Stimulated activated effector memory CD8-positive, alpha-beta T cell treated with anti-CD3 and anti-CD28 coated beads, Interleukin-12 subunit alpha, Interleukin-12 subunit beta, amount 100 ng/mL, for 72 hours (primary cell): ENCODE data around the gene UBQLN2.
A peak's percentile ranks its signal among the peaks of the same experiment; 100 is the strongest.
"Not testable (repeated sequence)": the region's sequence is repeated elsewhere in the genome, so short reads cannot be mapped to it uniquely, and the experiment has no call there.

Experiments used
- ATAC-seq: fragments of 150-1000 bp; cut with Tn5 transposase; 2 replicates; pipeline ENCODE4 v1.10.0; 2021
- DNase-seq, 2 donors: peaks; one replicate each; pipeline ENCODE4 v3.0.0; 2021 to 2022; ENCODE audit warnings: low spot score in 2 of 2
- H3K27ac Mint-ChIP-seq: one replicate; pipeline ENCODE4 v1.8.0; 2022; ENCODE audit warnings: mild to moderate bottlenecking, mixed read lengths
- H3K36me3 Mint-ChIP-seq: one replicate; pipeline ENCODE4 v1.8.0; 2022; ENCODE audit warnings: mild to moderate bottlenecking, mixed read lengths
- H3K4me1 Mint-ChIP-seq: one replicate; pipeline ENCODE4 v1.8.0; 2022; ENCODE audit warnings: mixed read lengths
- H3K4me3 Mint-ChIP-seq: one replicate; pipeline ENCODE4 v1.8.0; 2022; ENCODE audit warnings: mild to moderate bottlenecking, mixed read lengths
- H3K9me3 Mint-ChIP-seq: one replicate; pipeline ENCODE4 v1.8.0; 2022; ENCODE audit warnings: mixed read lengths

Gene UBQLN2

DNA sequence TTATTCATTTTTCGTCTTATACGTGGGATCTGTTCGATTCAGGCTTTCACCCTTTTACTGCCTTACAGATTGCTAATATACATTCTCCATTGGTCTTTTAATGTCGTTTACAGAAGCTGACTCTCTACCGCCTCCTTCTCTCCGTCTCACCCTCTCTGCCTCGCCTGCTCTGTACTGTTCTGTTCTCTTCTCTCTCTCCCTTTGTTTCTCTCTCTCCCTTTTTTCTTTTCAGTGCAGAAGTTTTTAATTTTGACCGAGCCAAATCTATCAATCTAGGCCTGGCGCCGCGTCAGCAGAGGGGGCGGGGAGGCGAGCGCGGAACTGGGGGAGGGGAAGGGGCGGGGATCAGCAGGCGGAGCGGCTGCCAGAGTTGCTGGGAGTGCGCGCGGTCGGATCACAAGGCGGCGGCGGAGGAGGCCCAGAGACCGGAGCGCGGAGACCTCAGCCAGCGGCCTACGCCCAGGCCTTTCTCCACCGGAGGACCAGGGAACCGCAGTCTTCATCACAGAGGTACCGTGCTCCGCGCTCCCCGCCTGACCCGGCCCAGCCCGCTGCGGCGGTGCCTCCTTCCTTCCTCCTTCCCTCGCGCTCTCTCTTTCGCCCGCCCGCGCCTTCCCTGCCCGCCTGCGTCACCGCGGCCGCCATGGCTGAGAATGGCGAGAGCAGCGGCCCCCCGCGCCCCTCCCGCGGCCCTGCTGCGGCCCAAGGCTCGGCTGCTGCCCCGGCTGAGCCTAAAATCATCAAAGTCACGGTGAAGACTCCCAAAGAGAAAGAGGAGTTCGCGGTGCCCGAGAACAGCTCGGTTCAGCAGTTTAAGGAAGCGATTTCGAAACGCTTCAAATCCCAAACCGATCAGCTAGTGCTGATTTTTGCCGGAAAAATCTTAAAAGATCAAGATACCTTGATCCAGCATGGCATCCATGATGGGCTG is at the start of gene UBQLN2:
Gene UBQLN2, plus strand, starts transcription at position 397 of the 931 bp plus-strand sequence. Its CDS starts 247 bp downstream, at position 644.
- ATAC-seq (peak; percentile 84), DNase-seq (peak; percentile 52 to 83)
- Mint-ChIP-seq H3K36me3 (peaks cover 56% of the 10 kb centered on the region), H3K27ac (peak within 1 kb of the TSS; percentile 97), H3K4me3 (peak within 1 kb of the TSS; percentile 80), H3K9me3 (no peaks in the 10 kb centered on the region), H3K4me1 (peaks cover 16% of the 10 kb centered on the region)

DNA sequence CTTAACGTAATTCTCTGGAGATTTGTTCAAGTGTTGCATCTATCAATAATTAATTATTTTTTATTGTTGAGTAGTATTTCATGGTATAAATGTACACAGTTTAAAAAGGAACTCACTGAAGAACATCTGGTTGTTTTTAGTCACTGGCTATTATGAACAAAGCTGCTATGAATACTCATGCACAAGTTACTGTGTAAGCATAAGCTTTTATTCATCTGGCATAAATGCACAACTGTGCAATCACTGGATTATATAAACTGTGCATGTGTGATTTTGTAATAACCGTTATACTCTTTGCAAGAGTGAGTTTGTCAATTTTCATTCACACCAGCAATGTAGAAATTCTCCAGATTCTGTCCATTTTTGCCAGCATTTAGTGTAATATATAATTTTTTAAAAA is 43.8 kb upstream of the UBQLN2 start:
- ATAC-seq (no peak), DNase-seq (no peak)
- H3K27ac Mint-ChIP-seq: no peak overlapping the region
- no peaks in the 10 kb centered on the region for H3K4me1 Mint-ChIP-seq
- H3K4me3 Mint-ChIP-seq: no peak overlapping the region
- no peaks in the 10 kb centered on the region for H3K36me3 Mint-ChIP-seq
- H3K9me3 Mint-ChIP-seq: peaks cover 4% of the 10 kb centered on the region

DNA sequence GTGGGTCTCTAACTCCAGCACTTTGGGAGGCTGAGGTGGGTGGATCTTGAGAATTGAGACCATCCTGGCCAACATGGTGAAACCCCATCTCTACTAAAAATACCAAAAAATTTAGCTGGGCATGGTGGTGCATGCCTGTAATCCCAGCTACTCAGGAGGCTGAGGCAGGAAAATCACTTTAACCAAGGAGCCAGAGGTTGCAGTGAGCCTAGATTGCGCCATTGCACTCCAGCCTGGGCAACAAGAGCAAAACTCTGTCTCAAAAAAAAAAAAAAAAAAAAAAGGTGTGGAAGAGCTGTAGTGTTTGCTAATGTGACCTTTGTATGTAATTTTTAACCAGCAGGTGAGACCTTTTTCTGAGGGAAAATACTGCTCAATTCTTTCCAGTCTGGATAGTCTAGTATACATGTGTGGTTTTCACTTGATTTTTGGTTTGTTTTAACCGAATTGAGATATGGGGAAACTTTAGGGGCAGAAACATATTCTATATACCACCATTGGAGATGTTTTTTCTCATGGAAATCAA is 33.9 kb upstream of the UBQLN2 start:
- not testable (repeated sequence) for H3K9me3 Mint-ChIP-seq, H3K27ac Mint-ChIP-seq, H3K4me3 Mint-ChIP-seq, H3K36me3 Mint-ChIP-seq, H3K4me1 Mint-ChIP-seq, ATAC-seq, DNase-seq

DNA sequence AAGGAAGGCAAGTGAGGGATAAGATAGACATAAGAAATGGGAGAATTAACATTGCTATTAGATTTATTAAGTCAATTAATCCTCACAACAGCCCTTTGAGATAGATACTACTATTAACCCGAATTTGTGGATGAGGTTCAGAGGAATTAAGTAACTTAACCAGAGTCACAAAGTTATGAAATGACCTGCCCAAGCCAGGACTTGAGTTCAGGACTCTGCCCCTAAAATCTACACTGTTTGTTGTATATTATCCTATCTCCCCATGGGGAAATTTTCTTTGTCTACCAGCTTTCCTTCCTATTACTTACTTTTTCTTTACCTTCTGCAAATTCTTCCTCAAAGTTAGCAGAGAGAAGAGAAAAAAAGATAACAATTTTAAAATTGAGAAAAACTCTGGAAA is 33.4 kb upstream of the UBQLN2 start:
- Mint-ChIP-seq H3K9me3 (no peaks in the 10 kb centered on the region), H3K36me3 (no peaks in the 10 kb centered on the region), H3K4me1 (no peaks in the 10 kb centered on the region), H3K4me3 (no peak overlapping the region), H3K27ac (no peak overlapping the region)
- DNase-seq: no peak
- ATAC-seq: no peak

DNA sequence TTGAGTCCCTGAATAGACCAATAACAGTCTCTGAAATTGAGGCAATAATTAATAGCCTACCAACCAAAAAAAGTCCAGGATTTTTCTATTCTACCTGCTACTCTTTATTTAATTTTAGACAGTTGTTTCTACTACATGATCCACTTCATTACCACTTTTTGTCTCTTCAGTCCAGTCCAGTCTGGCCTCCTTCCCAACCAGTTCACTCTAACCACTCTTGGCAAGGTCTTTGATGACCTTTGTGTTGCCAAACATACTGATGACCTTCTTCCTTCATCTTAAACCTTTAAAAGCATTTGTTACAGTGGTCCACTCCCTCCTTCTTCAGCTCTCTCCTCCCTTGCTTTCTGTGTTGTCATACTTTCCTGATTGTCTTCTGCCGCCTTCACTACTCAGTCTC is 12.8 kb upstream of the UBQLN2 start:
- H3K9me3 Mint-ChIP-seq: peaks cover 10% of the 10 kb centered on the region
- DNase-seq: no peak
- H3K36me3 Mint-ChIP-seq: no peaks in the 10 kb centered on the region
- H3K4me3 Mint-ChIP-seq: no peak overlapping the region
- no peak overlapping the region for H3K27ac Mint-ChIP-seq
- no peak for ATAC-seq
- no peaks in the 10 kb centered on the region for H3K4me1 Mint-ChIP-seq

DNA sequence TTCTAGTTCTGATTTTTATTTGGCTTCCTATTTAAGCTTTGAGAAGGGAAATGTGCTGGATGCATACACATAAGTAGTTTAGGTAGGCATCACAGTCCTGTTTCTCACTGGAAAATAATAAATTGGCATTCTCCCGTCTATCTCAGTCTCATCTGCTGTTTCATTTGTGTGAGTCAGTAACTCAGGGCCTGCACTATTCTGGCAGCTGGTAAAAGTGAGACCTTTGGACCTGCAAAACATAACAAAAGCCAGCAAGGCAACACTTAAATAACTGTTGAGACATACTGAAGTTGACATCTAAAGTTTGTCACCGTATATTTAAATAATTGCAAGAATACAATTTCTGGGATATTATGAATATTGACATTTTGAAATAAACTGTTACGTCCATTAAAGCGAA is 8.6 kb upstream of the UBQLN2 start:
- Mint-ChIP-seq H3K9me3 (peaks cover 3% of the 10 kb centered on the region), H3K4me1 (no peaks in the 10 kb centered on the region), H3K36me3 (no peaks in the 10 kb centered on the region), H3K27ac (no peak overlapping the region), H3K4me3 (no peak overlapping the region)
- ATAC-seq (no peak), DNase-seq (no peak)

DNA sequence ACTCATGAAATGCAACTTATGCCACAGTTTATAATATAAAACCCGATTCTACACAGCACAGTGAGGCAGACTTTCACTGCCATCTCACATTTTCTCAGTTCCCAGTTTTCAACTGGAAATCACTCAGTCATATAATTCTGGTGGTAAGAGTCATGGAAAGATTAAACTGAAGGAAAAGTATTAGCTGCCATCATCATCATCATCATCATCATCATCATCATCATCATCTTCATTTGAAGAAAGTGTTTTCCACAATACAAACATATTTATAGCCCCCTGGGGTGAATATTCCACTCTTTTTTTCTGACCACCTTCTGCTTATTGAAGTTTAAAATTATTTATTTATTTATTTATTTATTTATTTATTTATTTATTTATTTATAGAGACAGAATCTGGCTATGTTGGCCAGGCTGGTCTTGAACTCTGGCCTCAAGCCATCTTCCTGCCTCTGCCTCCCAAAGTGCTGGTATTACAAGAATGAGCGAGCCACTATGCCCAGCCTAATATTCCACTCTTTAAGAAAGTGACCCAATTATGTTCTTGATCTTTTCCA is 6.0 kb upstream of the UBQLN2 start:
- ATAC-seq: no peak
- Mint-ChIP-seq H3K4me3 (no peak overlapping the region), H3K36me3 (no peaks in the 10 kb centered on the region), H3K9me3 (no peaks in the 10 kb centered on the region), H3K4me1 (no peaks in the 10 kb centered on the region), H3K27ac (no peak overlapping the region)
- no peak for DNase-seq

DNA sequence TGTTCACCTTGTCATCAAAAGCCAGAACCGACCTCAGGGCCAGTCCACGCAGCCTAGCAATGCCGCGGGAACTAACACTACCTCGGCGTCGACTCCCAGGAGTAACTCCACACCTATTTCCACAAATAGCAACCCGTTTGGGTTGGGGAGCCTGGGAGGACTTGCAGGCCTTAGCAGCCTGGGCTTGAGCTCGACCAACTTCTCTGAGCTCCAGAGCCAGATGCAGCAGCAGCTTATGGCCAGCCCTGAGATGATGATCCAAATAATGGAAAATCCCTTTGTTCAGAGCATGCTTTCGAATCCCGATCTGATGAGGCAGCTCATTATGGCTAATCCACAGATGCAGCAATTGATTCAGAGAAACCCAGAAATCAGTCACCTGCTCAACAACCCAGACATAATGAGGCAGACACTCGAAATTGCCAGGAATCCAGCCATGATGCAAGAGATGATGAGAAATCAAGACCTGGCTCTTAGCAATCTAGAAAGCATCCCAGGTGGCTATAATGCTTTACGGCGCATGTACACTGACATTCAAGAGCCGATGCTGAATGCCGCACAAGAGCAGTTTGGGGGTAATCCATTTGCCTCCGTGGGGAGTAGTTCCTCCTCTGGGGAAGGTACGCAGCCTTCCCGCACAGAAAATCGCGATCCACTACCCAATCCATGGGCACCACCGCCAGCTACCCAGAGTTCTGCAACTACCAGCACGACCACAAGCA is 898 bp downstream of the UBQLN2 start:
- H3K9me3 Mint-ChIP-seq: no peaks in the 10 kb centered on the region
- peak overlapping the region; percentile 97 for H3K27ac Mint-ChIP-seq
- H3K36me3 Mint-ChIP-seq: peaks cover 64% of the 10 kb centered on the region
- DNase-seq (peak; percentile 6 to 67), ATAC-seq (peak; percentile 76)
- H3K4me3 Mint-ChIP-seq: peak overlapping the region; percentile 80
- H3K4me1 Mint-ChIP-seq: peaks cover 20% of the 10 kb centered on the region

DNA sequence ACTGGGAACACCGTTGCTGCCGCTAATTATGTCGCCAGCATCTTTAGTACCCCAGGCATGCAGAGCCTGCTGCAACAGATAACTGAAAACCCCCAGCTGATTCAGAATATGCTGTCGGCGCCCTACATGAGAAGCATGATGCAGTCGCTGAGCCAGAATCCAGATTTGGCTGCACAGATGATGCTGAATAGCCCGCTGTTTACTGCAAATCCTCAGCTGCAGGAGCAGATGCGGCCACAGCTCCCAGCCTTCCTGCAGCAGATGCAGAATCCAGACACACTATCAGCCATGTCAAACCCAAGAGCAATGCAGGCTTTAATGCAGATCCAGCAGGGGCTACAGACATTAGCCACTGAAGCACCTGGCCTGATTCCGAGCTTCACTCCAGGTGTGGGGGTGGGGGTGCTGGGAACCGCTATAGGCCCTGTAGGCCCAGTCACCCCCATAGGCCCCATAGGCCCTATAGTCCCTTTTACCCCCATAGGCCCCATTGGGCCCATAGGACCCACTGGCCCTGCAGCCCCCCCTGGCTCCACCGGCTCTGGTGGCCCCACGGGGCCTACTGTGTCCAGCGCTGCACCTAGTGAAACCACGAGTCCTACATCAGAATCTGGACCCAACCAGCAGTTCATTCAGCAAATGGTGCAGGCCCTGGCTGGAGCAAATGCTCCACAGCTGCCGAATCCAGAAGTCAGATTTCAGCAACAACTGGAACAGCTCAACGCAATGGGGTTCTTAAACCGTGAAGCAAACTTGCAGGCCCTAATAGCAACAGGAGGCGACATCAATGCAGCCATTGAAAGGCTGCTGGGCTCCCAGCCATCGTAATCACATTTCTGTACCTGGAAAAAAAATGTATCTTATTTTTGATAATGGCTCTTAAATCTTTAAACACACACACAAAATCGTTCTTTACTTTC is 1.8 kb downstream of the UBQLN2 start:
- peak overlapping the region; percentile 97 for H3K27ac Mint-ChIP-seq
- peak overlapping the region; percentile 80 for H3K4me3 Mint-ChIP-seq
- peaks cover 73% of the 10 kb centered on the region for H3K36me3 Mint-ChIP-seq
- peak in 1 of 2 donors; percentile 52 for DNase-seq
- peak; percentile 22 for ATAC-seq
- H3K4me1 Mint-ChIP-seq: peaks cover 20% of the 10 kb centered on the region
- H3K9me3 Mint-ChIP-seq: no peaks in the 10 kb centered on the region

DNA sequence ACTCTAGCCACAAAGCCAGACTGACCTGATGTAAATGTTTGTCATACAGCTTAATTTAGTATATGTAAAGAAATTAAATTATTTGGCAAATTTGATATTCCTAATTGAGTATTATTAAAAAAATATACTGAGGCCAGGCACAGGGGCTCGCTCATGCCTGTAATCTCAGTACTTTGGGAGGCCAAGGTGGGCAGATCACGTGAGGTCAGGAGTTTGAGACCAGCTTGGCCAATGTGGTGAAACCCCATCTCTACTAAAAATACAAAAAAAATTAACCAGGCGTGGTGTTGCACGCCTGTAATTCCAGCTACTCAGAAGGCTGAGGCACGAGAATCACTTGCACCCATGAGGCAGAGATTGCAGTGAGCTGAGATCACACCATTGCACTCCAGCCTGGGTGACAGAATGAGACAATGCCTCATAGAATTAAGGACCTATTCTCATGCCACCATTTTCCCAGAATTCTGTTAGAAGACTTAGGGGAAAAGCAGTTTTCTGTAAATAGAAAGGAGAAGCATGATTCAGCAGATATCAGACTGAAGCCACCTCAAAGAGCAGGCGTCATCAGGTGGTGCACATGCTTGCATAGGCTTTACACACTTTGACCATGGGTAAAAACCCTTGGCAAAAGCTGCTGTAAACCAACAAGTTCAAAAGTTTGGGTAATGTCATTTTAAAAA is 6.1 kb downstream of the UBQLN2 start:
- ATAC-seq: no peak
- no peak for DNase-seq
- H3K27ac Mint-ChIP-seq: peak overlapping the region; percentile 23
- H3K36me3 Mint-ChIP-seq: peaks cover 74% of the 10 kb centered on the region
- peaks cover 28% of the 10 kb centered on the region for H3K4me1 Mint-ChIP-seq
- H3K4me3 Mint-ChIP-seq: no peak overlapping the region
- H3K9me3 Mint-ChIP-seq: no peaks in the 10 kb centered on the region

DNA sequence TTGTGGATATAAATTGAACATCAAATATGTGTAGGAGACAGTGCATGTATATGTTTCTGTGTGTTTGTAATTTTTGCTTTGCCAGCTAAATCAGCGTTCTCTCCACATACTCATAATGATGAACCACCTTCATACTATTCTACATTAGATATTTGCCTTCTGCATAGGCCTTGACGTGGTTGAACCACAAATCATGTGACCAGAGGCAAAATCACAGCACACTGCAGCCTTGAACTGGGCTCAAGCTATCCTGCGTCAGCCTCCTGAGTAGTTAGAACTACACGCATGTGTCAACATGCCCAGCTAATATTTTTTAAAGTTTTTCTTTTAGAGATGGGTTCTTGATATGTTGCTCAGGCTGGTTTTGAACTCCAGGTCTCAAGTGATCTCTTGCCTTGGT is 9.5 kb downstream of the UBQLN2 start:
- Mint-ChIP-seq H3K36me3 (peaks cover 49% of the 10 kb centered on the region), H3K4me1 (peaks cover 26% of the 10 kb centered on the region), H3K27ac (no peak overlapping the region), H3K9me3 (no peaks in the 10 kb centered on the region), H3K4me3 (no peak overlapping the region)
- DNase-seq (no peak), ATAC-seq (peak; percentile 83)

DNA sequence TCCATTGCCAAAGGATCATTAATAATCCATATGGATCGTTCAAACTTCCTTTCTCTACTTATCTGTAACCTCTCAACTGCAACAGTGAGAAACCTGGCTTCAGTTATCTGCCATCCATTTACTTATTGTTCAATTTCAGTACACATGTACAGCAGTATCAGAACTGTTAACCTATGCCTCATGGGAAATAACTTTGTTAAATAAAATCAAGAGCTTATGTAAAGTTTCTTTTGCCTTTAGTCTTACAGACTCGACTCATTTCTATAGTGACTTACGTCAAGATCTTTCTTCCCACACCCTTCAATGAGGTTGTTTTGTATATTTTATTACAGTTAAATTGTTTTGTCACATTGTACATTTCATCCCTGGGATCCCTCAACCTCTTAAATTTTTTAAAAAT is 11.4 kb downstream of the UBQLN2 start:
- Mint-ChIP-seq H3K27ac (no peak overlapping the region), H3K36me3 (peaks cover 30% of the 10 kb centered on the region), H3K4me1 (peaks cover 28% of the 10 kb centered on the region), H3K4me3 (no peak overlapping the region), H3K9me3 (no peaks in the 10 kb centered on the region)
- DNase-seq: no peak
- ATAC-seq: no peak

DNA sequence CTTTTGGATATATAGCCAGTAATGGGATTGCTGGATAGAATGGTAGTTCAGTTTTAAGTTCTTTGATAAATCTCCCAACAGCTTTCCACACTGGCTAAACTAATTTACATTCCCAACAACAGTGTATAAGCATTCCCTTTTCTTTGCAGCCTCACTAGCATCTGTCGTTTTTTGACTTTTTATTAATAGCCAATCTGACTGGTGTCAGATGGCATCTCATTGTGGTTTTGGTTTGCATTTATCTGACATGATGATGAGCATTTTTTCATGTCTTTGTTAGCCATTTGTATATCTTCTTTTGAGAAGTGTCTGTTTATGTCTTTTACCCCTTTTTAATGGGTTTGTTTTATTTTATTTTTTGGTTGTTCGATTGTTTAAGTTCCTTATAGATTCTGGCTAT is 13.3 kb downstream of the UBQLN2 start:
- Mint-ChIP-seq H3K4me1 (peaks cover 28% of the 10 kb centered on the region), H3K9me3 (no peaks in the 10 kb centered on the region), H3K4me3 (no peak overlapping the region), H3K27ac (no peak overlapping the region), H3K36me3 (peaks cover 19% of the 10 kb centered on the region)
- DNase-seq: no peak
- no peak for ATAC-seq
